Spleen (tissue), 11 donors: Measurements from ENCODE around the gene TEX13B. TPM values are rescaled to one million over a fixed set of nuclear protein-coding genes. Genes with fewer than 3 reads are reported as not detected.

Source experiments
- DNase-seq: peaks from one replicate; pipeline ENCODE4 v3.0.0-alpha.2; 2020
- H3K27ac ChIP-seq, 8 donors: fragments of 200-600 bp; sonication (generic) in 7 of 8; 1 replicate in 4 of 8; 2 replicates in 4 of 8; pipeline versions ENCODE4 v1.5.0 to v1.8.0; 2016 to 2021; ENCODE audit warnings: inconsistent platforms in 4 of 8, mild to moderate bottlenecking in 4 of 8, moderate library complexity in 1 of 8
- H3K27me3 ChIP-seq, 7 donors: fragments of 200-600 bp; sonication (generic) in 6 of 7; replicated peaks in 1 of 7; 1 replicate in 4 of 7; 2 replicates in 3 of 7; pipeline versions ENCODE4 v1.5.0 to v1.8.0; 2016 to 2021; ENCODE audit warnings: inconsistent platforms in 3 of 7, mild to moderate bottlenecking in 1 of 7
- H3K36me3 ChIP-seq, 6 donors: fragments of 200-600 bp; sonication (generic) in 5 of 6; 1 replicate in 4 of 6; 2 replicates in 2 of 6; pipeline versions ENCODE4 v1.5.0 to v1.8.0; 2016 to 2021; ENCODE audit warnings: inconsistent platforms in 2 of 6
- H3K4me1 ChIP-seq, 6 donors: fragments of 200-600 bp; sonication (generic) in 5 of 6; 1 replicate in 3 of 6; 2 replicates in 3 of 6; pipeline versions ENCODE4 v1.5.0 to v1.8.0; 2016 to 2021; ENCODE audit warnings: inconsistent platforms in 3 of 6
- H3K4me3 ChIP-seq, 8 donors: fragments of 200-600 bp; sonication (generic) in 7 of 8; 1 replicate in 4 of 8; 2 replicates in 4 of 8; pipeline versions ENCODE4 v1.5.0 to v1.8.0; 2016 to 2021; ENCODE audit warnings: inconsistent platforms in 4 of 8, mild to moderate bottlenecking in 4 of 8, moderate library complexity in 2 of 8
- H3K9me3 ChIP-seq, 8 donors: fragments of 200-600 bp; sonication (generic) in 7 of 8; 1 replicate in 4 of 8; 2 replicates in 4 of 8; pipeline versions ENCODE4 v1.5.0 to v1.8.0; 2016 to 2021; ENCODE audit warnings: inconsistent platforms in 4 of 8
- POLR2A ChIP-seq, 3 donors: fragments of 450-650 bp; IDR thresholded peaks; one replicate each; pipeline ENCODE4 v1.5.1; 2017; ENCODE audit warnings: antibody characterized with exemption in 3 of 3, mild to moderate bottlenecking in 1 of 3
- POLR2AphosphoS5 ChIP-seq, 3 donors: sonication (generic); formaldehyde crosslinking; IDR thresholded peaks; one replicate each; pipeline ENCODE4 v1.5.1; 2017; ENCODE audit warnings: antibody characterized with exemption in 3 of 3
- whole genome bisulfite sequencing, 5 donors: extraction: QIAGEN DNeasy Blood & Tissue Kit in 3 of 5; methylation state at CpG; one replicate each; pipeline versions ENCODE4 v1.1.5 to v1.1.7; 2013 to 2018; 5-methylcytosine and 5-hydroxymethylcytosine counted together
- intact Hi-C: fragments of 100-400 bp; cut with DNase I; formaldehyde crosslinking; loops from one replicate; pipeline ENCODE4 v1.15.0; 2023; ENCODE audit warnings: low total_unique reads
- polyA plus RNA-seq, 3 donors: library from polyadenylated mRNA; stranded (reverse); fragments of 200-250 nt; gene quantifications; one replicate each; pipeline ENCODE4 v1.2.1, GENCODE V29; 2013
- total RNA-seq, 7 donors: library from RNA; depleted of rRNA in 3 of 7; stranded (reverse); fragments of >200 nt in 3 of 7; fragmentation: NEBNext Ultra II Directional in 4 of 7; extraction: Animal tissue kit (Norgen Biotek cat#: 25700) in 4 of 7; gene quantifications; one replicate each; pipeline versions ENCODE4 v1.1.0 to v1.2.1, GENCODE V29; 2016 to 2021
- TF ChIP-seq, protein P1 (sequence below), 11 experiments: fragments of 200-600 bp in 7 of 11; fragments of 450-650 bp in 4 of 11; sonication (generic) in 4 of 11; IDR thresholded peaks in 8 of 11; conservative IDR thresholded peaks in 3 of 11; 1 replicate in 7 of 11; 2 replicates in 4 of 11; pipeline versions ENCODE4 v1.4.0 to v1.8.0; 2016 to 2021; ENCODE audit warnings: antibody characterized with exemption in 11 of 11, inconsistent platforms in 4 of 11, mild to moderate bottlenecking in 1 of 11
- donor health status: healthy with polysubstance abuse.
- donor health status: DM: no; HTN: no; CAD: no; lungs with moderate emphysema.
- donor health status: DM: no; HTN: no; CAD: no.
- donor health status: Bipolar disorder and iron deficiency.
- donor health status: healthy.
- donor health status: DM: no; HTN: no; CAD: no.
- donor health status: DM: yes; HTN: yes; CAD: no.

TEX13B gene
- total and polyA plus RNA-seq, 10 donors = not detected

DNA sequence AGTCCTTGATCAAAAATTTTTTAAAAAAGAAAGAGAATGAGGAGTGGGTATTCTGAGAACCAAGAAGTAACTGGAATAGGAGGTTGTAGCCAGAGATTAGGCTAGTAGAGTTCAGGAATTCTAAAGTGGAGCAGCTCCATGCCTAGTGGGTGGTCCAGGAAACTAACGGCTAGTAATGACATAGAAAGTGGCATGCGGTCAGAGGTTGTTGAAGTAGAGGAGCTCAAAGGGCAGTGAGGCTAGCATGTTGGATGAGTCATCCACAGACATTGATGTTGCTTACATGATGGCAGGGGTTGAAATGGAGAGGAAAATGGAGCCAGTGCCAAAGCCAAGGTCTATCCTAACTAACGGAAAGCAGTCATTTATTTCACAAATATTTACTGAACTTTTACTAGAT, 42.1 kb downstream of the TEX13B start:
- H3K27me3 ChIP-seq = peaks cover 0 to 14% (median 3%) of the 10 kb centered on the region in 7 donors
- intact Hi-C loops = no loop called here
- no peak overlapping the region for H3K4me3 ChIP-seq
- no peak for DNase-seq
- H3K27ac ChIP-seq = no peak overlapping the region
- no peaks in the 10 kb centered on the region for H3K9me3 ChIP-seq
- TF ChIP-seq POLR2AphosphoS5 (IDR thresholded peaks at IDR 0.05) (no peak), POLR2A (IDR thresholded peaks at IDR 0.05) (no peak)
- TF ChIP-seq, protein P1, sequence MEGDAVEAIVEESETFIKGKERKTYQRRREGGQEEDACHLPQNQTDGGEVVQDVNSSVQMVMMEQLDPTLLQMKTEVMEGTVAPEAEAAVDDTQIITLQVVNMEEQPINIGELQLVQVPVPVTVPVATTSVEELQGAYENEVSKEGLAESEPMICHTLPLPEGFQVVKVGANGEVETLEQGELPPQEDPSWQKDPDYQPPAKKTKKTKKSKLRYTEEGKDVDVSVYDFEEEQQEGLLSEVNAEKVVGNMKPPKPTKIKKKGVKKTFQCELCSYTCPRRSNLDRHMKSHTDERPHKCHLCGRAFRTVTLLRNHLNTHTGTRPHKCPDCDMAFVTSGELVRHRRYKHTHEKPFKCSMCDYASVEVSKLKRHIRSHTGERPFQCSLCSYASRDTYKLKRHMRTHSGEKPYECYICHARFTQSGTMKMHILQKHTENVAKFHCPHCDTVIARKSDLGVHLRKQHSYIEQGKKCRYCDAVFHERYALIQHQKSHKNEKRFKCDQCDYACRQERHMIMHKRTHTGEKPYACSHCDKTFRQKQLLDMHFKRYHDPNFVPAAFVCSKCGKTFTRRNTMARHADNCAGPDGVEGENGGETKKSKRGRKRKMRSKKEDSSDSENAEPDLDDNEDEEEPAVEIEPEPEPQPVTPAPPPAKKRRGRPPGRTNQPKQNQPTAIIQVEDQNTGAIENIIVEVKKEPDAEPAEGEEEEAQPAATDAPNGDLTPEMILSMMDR (IDR thresholded peaks at IDR 0.05 in 8 of 11, conservative IDR thresholded peaks at IDR 0.05 in 3 of 11) = no peak
- H3K4me1 ChIP-seq = no peaks in the 10 kb centered on the region
- H3K36me3 ChIP-seq = no peaks in the 10 kb centered on the region
- WGBS, 5 donors = 76 to 86% (median 81%) methylated on average over 3 of the region's 3 CpGs

DNA sequence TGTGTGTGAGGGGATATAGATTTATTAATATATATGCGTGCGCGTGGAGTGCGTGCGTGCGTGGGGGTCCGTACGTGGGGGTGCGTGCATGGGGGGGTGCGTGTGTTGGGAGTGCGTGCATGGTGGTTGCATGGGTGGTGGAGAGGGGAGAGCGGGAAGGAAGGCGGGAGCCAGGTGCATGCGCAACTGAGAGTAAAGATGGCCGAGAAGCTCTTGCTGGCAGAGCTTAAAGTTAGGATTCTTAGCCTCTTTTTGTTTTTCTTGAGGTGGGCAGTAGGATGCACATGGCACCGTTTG, 45.8 kb downstream of the TEX13B start:
- intact Hi-C loops = no loop called here
- no peak for DNase-seq
- H3K4me1 ChIP-seq = no peaks in the 10 kb centered on the region
- 36 to 73% (median 52%) methylated on average over 15 to 16 of the region's 16 CpGs for WGBS, 5 donors
- TF ChIP-seq, protein P1 (IDR thresholded peaks at IDR 0.05 in 8 of 11, conservative IDR thresholded peaks at IDR 0.05 in 3 of 11) = no peak
- no peak for TF ChIP-seq POLR2A (IDR thresholded peaks at IDR 0.05)
- TF ChIP-seq POLR2AphosphoS5 (IDR thresholded peaks at IDR 0.05) = no peak
- no peaks in the 10 kb centered on the region for H3K9me3 ChIP-seq
- H3K27ac ChIP-seq = no peak overlapping the region
- peaks cover 0 to 14% (median 3%) of the 10 kb centered on the region in 7 donors for H3K27me3 ChIP-seq
- H3K36me3 ChIP-seq = no peaks in the 10 kb centered on the region
- no peak overlapping the region for H3K4me3 ChIP-seq

DNA sequence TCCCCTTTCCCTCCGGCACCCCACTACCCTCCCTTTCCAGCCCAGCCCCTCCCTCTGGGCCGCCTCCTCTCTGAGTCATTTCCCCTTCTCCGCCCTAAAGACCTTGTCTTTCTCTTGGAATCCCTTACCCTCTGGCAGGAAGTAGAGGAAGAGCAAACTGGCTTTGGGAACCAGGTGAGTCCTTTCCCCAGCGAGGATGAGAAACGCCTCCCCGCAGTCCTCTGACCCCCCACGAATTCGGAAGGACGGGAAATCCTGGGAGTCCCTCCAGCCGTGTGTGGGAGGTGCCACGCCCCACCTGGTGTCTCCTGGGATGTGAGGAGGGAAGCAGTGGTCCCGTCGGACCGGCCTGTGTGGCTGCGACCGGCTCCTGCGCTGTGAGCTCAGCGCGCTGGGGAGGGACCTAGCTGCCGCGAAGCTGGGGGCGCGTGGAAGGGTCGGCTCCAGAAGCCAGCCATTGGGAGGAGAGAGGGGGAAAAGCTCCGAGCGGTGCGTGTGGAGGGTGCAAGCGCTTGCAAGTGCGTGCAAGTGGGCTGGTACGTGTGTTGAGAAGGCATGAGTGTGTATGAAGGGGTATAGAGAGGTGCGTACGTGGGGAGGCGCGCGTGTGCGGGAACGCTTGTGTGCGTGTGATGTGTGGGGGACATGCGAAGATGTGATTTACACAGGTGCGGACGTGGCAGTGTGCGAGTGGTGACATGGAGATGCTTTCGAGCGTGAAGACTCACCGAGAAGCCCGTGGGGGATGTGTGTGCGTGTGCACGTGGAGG, 46.3 kb downstream of the TEX13B start:
- WGBS, 5 donors = 16 to 56% (median 28%) methylated on average over 31 to 48 of the region's 48 CpGs
- peaks cover 0 to 14% (median 3%) of the 10 kb centered on the region in 7 donors for H3K27me3 ChIP-seq
- intact Hi-C loops = no loop called here
- no peaks in the 10 kb centered on the region for H3K9me3 ChIP-seq
- no peak overlapping the region for H3K27ac ChIP-seq
- H3K4me1 ChIP-seq = no peaks in the 10 kb centered on the region
- peak overlapping the region in 1 of 8 donors; percentile 8 for H3K4me3 ChIP-seq
- no peak for DNase-seq
- TF ChIP-seq POLR2A (IDR thresholded peaks at IDR 0.05) (no peak), POLR2AphosphoS5 (IDR thresholded peaks at IDR 0.05) (no peak)
- TF ChIP-seq, protein P1 (IDR thresholded peaks at IDR 0.05 in 8 of 11, conservative IDR thresholded peaks at IDR 0.05 in 3 of 11) = no peak
- H3K36me3 ChIP-seq = no peaks in the 10 kb centered on the region

DNA sequence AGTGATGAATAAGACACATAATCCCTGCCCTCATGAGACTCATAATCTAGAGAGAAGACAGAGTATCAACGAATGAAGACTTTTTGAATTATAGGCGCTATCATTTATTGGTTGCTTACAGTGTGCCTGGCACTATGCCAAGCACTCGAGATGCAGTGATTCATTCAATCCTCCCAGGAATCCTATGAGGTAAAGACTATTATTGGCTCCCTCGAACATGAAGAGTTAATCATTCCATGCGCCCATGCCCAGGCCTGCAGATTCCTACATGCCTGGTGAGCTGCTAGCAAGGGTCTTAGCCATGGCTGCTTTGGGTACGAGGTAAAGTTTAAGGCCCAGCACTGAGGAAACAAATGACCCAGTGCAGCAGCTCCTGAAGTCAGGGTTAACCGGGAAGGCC, 47.0 kb downstream of the TEX13B start:
- WGBS, 5 donors = 59 to 70% (median 67%) methylated on average over 6 to 7 of the region's 7 CpGs
- DNase-seq = no peak
- no peaks in the 10 kb centered on the region for H3K9me3 ChIP-seq
- TF ChIP-seq POLR2AphosphoS5 (IDR thresholded peaks at IDR 0.05) (no peak), POLR2A (IDR thresholded peaks at IDR 0.05) (no peak)
- TF ChIP-seq, protein P1 (IDR thresholded peaks at IDR 0.05 in 8 of 11, conservative IDR thresholded peaks at IDR 0.05 in 3 of 11) = no peak
- no peaks in the 10 kb centered on the region for H3K36me3 ChIP-seq
- intact Hi-C loops = no loop called here
- H3K27me3 ChIP-seq = peaks cover 0 to 14% (median 3%) of the 10 kb centered on the region in 7 donors
- no peaks in the 10 kb centered on the region for H3K4me1 ChIP-seq
- no peak overlapping the region for H3K27ac ChIP-seq
- no peak overlapping the region for H3K4me3 ChIP-seq
